HG03571 (cell line): ENCODE results near the gene TMEM186.
"Not testable (repeated sequence)": the region's sequence is repeated elsewhere in the genome, so short reads cannot be mapped to it uniquely, and the experiment has no call there.

ENCODE experiments used
- ATAC-seq: cut with Tn5 transposase; IDR thresholded peaks from one replicate; pipeline ENCODE4 v1.9.1; 2021; ENCODE audit not compliant: unreplicated experiment

TMEM186 gene

GRCh38 chr16:8775359-8775758, 22.1 kb downstream of the TMEM186 start:
- ATAC-seq = no peak

DNA sequence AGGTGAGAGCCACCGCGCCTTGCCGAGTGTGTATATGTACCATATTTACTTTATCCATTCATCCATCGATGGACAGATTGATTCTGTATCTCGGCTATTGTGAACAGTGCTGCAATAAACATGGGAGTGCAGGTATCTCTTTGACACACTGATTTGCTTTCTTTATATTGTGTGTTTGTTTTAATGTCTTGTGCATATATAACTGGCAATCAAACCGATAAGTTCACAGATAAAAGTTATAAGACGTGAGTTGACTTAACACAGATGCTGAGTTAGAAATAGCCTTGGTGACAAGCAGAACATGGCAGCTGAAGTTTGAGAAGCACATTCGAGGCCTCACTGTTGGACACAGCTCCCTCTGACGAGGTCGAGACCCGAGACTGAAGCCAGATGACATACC, 23.2 kb downstream of the TMEM186 start:
- no peak for ATAC-seq

DNA sequence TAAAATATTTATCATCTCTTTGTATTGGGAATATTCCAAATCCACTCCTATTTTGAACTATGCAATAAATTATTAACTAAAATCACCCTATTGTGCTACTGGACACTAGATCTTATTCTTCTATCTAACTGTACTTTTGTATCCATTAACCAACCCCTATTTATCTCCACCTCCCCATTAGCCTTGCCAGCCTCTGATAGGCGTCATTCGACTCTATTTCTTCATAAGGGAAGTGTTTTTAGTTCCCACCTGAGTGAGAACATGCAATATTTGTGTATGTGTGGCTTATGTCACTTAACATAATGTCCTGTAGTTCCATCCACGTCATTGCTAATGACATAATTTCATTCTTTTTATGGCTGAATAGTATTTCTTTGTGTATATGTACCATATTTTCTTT, 23.9 kb downstream of the TMEM186 start:
- no peak for ATAC-seq

DNA sequence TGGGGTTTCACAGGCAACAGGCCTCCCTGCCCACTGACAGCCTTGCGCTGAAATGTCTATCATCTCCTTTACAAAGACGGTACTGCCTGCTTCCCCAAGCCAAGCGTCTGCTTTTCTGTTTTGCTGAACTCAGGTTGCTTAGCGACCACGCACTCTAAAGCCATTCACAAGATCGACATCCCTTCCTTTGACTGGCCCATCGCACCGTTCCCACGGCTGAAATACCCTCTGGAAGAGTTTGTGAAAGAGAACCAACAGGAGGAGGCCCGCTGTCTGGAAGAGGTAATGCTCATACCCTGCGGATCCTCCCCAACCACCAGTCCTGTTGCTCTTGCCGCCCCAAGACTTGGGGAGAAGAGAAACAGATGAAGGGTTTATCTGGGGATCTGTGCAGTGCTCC, 28.7 kb downstream of the TMEM186 start:
- ATAC-seq = no peak

DNA sequence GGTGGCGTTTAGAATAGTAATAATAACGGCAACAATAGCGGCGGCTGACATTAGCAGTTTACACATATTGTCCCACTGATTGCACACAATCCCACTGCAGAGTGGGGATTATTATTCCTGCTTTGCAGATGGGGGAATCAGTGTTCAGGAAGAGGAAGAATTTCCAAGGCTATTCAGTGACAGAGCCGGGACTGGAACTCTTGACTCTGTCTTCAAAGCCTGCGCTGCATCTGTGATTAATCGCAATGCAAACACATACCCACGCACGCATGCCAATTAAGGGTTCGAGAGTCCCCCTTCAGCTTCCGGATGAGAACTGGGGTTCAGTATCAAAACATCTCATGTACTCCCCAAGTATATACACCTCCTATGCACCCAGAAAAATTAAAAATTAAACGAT, 29.2 kb downstream of the TMEM186 start:
- ATAC-seq = no peak

DNA sequence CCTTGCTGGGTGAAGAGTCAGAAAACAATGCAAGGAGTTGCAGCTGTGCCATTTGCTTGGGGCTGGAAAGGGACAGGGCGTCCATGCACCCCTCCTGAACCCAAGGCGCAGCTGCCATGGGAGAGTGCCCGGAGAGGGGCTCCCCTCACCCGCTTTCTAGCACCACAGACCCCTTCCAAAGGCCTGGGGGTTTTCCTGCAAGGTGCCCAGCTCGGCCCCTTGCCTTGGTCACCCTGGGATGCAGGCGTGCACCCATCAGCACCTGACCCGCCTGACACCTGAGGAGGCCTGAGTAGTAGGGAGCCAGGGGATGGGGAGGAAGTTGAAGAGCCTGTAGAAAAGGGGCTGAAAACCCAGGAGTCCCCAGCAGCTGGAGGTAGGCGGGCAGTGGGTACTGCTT, 30.3 kb downstream of the TMEM186 start:
- no peak for ATAC-seq

GRCh38 chr16:8764525-8765250, 32.8 kb downstream of the TMEM186 start:
- no peak for ATAC-seq

- ATAC-seq = no peak
Observed at GRCh38 chr16:8763899-8764298, 33.5 kb downstream of the TMEM186 start.

DNA sequence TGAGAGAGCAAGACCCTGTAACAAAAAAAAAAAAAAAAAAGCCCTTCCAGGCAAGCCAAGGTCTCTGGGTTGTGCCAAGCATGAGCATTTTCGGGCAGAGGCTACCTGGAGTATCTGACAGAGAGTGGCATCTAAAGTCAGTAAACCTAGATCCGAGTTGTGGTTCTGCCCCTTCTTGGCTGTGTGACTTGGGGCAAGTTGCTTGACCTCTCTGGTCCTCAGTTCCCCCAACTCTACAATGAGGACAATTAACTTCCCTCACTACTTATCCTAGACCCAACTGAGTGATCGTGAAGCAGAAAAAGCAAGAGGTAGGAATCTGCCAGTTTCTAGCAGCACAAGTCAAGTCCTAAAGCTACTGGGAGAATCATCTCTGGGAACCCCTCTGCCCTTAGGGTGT, 34.4 kb downstream of the TMEM186 start:
- no peak for ATAC-seq

GRCh38 chr16:8762254-8762653, 35.2 kb downstream of the TMEM186 start:
- ATAC-seq = no peak

DNA sequence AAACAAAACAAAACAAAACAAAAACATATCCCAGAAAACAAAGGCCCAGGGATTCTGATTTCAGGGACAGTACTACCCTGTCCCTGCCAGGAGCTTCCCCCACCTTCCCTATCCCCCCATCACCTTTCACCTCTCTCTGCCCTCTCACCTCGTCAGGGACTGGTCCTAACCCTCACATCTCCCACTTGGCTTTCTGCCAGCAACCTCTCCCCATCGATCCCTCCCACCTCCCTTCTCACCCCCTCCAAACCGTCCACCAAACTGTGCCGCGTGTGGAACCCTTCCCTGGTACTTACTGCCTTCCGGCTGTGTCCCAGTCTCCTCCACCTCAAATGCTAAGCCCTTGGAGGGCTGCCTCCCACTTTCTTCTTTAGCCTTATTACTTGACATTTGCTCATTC, 36.4 kb downstream of the TMEM186 start:
- no peak for ATAC-seq

DNA sequence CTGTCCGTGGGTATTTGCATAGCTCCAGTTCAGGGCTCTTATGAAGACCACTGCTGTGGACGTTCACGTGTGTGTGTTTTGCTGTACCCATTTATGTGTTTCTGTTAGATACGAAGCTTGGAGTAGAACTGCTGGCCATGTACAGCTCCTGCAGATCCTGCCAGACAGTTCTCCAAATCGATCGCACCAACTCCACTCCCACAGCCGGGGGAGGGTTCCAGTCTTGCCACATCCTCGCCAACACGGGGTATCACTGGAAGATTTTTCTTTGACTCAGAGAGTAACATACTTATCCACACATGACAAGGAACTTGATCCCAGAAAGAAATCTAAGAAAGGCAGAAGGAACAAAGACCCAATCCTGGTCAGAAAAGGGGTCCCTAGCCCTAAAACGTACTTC, 37.4 kb downstream of the TMEM186 start:
- no peak for ATAC-seq

GRCh38 chr16:8758022-8758421, 39.4 kb downstream of the TMEM186 start:
- no peak for ATAC-seq

GRCh38 chr16:8756755-8757154, 40.7 kb downstream of the TMEM186 start:
- ATAC-seq = no peak

- no peak for ATAC-seq
Observed at GRCh38 chr16:8753416-8754054, 43.9 kb downstream of the TMEM186 start.

- no peak for ATAC-seq
Observed at GRCh38 chr16:8752706-8753105, 44.7 kb downstream of the TMEM186 start.

GRCh38 chr16:8751481-8752311, 45.7 kb downstream of the TMEM186 start:
- ATAC-seq = no peak

GRCh38 chr16:8748944-8749343, 48.5 kb downstream of the TMEM186 start:
- not testable (repeated sequence) for ATAC-seq
